Esophagus muscularis mucosa (tissue), 4 donors: Measurements from ENCODE around the gene GPR33.

Source experiments
- EP300 ChIP-seq: sonication (generic); formaldehyde crosslinking; IDR thresholded peaks from one replicate; pipeline ENCODE4 v1.6.1; 2017; ENCODE audit warnings: antibody characterized with exemption
- POLR2A ChIP-seq: fragments of 450-650 bp; IDR thresholded peaks from one replicate; pipeline ENCODE4 v1.6.1; 2017; ENCODE audit warnings: antibody characterized with exemption, moderate library complexity, mild to moderate bottlenecking, low read depth
- POLR2AphosphoS5 ChIP-seq, 2 donors: sonication (generic); formaldehyde crosslinking; IDR thresholded peaks; one replicate each; pipeline ENCODE4 v1.6.1; 2017; ENCODE audit warnings: antibody characterized with exemption in 2 of 2
- TF ChIP-seq, protein P1 (sequence below), 3 experiments: fragments of 200-600 bp in 2 of 3; fragments of 450-650 bp in 1 of 3; sonication (generic) in 2 of 3; IDR thresholded peaks; one replicate each; pipeline ENCODE4 v1.5.1; 2017 to 2019; ENCODE audit warnings: antibody characterized with exemption in 3 of 3, mild to moderate bottlenecking in 2 of 3, moderate library complexity in 1 of 3

DNA sequence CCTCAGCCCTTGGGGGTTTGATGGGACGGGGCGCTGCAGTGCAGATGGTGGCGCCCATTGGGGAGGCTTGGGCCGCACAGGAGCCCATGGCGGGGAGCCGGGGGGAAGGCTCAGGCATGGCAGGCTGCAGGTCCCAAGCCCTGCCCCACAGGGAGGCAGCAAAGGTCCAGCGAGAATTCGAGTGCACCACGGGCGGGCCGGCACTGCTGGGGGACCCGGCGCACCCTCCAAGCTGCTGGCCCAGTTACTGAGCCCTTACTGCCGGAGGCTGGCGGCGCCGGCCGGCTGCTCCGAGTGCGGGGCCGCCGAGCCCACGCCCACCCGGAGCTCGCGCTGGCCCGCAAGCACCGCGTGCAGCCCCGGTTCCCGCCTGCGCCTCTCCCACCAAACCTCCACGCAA lies 39.2 kb upstream of the GPR33 start:
- TF ChIP-seq, protein P1, sequence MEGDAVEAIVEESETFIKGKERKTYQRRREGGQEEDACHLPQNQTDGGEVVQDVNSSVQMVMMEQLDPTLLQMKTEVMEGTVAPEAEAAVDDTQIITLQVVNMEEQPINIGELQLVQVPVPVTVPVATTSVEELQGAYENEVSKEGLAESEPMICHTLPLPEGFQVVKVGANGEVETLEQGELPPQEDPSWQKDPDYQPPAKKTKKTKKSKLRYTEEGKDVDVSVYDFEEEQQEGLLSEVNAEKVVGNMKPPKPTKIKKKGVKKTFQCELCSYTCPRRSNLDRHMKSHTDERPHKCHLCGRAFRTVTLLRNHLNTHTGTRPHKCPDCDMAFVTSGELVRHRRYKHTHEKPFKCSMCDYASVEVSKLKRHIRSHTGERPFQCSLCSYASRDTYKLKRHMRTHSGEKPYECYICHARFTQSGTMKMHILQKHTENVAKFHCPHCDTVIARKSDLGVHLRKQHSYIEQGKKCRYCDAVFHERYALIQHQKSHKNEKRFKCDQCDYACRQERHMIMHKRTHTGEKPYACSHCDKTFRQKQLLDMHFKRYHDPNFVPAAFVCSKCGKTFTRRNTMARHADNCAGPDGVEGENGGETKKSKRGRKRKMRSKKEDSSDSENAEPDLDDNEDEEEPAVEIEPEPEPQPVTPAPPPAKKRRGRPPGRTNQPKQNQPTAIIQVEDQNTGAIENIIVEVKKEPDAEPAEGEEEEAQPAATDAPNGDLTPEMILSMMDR (IDR thresholded peaks at IDR 0.05), result no peak
- TF ChIP-seq POLR2A, result no peak
- no peak for TF ChIP-seq POLR2AphosphoS5 (IDR thresholded peaks at IDR 0.05)
- TF ChIP-seq EP300, result no peak
